VCaP (cell line): ENCODE data around the gene PIEZO2.
"Not testable (repeated sequence)": the region's sequence is repeated elsewhere in the genome, so short reads cannot be mapped to it uniquely, and the experiment has no call there.

Experiments
- H3K27ac ChIP-seq: fragments of 450-650 bp; 2 replicates; pipeline ENCODE4 v1.5.1; 2017
- TF ChIP-seq, protein P1 (sequence below): fragments of 450-650 bp; conservative IDR thresholded peaks from 2 replicates; pipeline ENCODE4 v1.5.1; 2017; ENCODE audit warnings: mild to moderate bottlenecking, moderate library complexity

PIEZO2 gene

DNA sequence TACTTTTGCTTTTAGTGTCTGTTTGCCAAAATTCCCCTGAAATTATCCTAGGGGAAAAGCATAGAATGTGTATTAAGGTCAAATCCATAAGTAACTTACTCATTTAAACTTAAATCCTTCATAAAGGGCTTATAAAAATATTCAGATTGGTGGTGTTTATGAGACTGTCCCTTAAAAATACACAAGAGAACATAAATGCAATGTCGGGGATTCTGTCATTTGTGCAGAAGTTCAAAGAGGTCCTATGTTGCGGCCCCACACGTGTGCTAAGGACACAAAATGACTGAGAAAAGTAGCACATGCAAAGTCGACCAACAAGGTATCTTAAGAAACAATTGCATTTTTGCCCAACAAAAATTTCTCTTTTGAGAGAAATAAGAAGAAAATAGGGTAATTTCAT is 225.1 kb downstream of the PIEZO2 start:
- no peak overlapping the region for H3K27ac ChIP-seq
- TF ChIP-seq, protein P1, sequence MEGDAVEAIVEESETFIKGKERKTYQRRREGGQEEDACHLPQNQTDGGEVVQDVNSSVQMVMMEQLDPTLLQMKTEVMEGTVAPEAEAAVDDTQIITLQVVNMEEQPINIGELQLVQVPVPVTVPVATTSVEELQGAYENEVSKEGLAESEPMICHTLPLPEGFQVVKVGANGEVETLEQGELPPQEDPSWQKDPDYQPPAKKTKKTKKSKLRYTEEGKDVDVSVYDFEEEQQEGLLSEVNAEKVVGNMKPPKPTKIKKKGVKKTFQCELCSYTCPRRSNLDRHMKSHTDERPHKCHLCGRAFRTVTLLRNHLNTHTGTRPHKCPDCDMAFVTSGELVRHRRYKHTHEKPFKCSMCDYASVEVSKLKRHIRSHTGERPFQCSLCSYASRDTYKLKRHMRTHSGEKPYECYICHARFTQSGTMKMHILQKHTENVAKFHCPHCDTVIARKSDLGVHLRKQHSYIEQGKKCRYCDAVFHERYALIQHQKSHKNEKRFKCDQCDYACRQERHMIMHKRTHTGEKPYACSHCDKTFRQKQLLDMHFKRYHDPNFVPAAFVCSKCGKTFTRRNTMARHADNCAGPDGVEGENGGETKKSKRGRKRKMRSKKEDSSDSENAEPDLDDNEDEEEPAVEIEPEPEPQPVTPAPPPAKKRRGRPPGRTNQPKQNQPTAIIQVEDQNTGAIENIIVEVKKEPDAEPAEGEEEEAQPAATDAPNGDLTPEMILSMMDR: no peak

DNA sequence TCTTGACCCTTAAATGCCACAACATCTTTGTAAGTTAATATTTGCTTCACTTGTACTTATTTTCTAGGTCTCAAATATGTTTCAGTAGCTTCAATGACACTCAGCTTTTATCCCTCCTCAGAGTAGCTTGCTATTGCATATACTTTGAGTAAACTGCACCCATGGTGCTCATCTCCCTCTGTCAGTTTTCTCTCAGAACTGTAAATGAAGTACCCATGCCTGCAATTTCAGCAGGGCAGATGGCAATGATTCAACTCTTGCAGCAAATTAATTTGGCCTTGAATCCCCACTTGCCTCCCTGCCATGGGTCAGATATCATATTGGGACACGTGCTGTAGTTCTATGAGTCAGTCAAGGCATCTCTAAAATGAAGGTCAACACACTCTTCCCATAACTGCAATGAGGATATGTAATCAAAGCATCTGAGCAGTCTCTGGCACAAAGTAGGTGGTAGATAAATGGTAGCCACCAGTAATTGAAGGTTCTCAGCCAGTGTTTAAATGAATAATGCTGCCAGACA is 225.8 kb downstream of the PIEZO2 start:
- TF ChIP-seq, protein P1: no peak
- H3K27ac ChIP-seq: no peak overlapping the region

DNA sequence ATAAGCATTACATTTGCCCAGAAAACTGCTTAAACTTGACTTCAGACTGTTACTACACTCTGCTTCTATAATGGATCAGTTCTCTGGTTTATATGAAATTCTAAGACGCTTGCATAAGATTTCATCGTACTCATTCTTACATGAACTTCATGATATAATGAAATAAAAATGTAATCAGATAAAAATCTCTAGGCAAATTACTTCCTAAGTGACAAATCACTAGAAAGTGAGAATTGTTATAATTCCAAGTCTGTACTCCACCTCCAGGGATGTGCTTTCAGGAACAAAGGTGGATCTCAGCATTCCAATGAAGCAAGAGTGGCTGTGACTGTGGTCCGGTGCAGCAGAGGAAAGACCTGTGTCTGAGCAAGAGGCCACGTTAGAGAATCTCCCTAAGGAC is 226.2 kb downstream of the PIEZO2 start:
- H3K27ac ChIP-seq: no peak overlapping the region
- TF ChIP-seq, protein P1: no peak

DNA sequence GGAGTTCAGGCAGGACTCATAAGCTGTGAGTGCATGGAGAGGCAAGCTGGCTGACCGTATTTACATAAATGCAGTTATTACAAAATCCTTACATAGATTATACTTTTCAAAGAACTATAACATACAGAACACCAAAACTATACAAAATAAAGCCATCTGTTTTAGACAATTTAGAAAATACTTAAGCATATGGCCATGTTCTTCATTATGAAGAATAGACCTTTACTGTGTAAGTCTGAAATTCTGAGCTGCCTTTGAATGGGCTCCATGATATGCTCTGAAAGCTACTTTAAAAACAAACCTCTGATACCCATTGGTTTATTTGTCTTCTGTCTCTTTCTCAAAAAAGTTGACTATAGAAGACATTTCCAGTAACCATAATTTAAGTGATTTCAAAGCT is 226.7 kb downstream of the PIEZO2 start:
- H3K27ac ChIP-seq: not testable (repeated sequence)

DNA sequence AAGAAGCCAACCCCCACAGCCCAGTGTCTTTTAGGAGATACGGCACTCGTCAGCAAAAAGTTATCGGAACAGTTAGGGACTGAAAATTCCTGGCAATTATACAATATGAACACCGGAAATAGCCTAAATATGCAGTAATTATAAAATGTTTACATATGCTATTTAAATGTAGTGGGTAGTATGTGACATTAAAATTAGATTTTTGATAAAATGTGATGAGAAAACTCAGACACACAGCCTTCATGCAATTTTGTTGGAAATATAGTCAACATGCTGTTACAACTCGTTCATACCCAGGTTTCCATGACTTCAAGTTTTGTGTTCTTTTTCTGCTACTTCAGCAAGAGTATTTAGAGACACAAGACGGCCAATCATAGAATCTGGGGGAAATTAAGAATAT is 229.1 kb downstream of the PIEZO2 start:
- not testable (repeated sequence) for H3K27ac ChIP-seq

DNA sequence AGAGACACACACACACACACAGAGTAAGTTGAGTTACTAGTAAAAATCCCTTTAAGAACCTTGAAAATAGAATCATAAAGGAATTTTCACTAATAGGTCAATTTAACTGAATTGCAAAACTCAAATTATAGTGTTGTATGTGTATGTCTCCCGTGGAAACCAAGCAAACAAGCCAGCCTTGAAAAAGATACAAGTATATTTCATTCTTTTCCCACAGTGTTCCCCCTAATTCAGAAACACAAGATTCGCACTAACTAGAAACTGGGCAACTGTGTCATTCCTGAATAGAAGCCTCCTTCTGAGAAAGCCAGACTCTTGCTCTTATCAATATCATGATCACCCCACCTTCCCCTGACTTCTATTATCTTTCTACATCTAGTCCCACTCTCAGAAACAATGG is 229.5 kb downstream of the PIEZO2 start:
- H3K27ac ChIP-seq: no peak overlapping the region
- TF ChIP-seq, protein P1: no peak

DNA sequence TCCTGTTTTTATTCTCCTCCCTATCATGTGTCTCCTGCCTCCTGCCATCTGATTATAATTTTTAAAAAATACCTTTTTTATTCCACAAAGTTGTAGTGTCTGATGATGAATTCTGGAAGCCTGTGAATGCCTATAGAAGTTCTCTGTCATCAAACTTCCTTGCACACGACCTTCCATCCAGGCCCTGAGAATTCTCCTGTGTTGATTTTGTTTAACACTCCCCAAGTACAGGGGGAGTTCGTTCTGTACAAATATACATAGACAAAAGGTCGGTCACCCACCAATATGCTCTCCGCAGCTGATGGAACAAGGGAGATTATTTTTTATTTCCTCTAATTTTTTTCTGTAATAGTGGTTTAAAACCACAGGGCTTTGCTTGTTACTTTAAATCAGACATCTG is 232.5 kb downstream of the PIEZO2 start:
- H3K27ac ChIP-seq: no peak overlapping the region
- TF ChIP-seq, protein P1: no peak

DNA sequence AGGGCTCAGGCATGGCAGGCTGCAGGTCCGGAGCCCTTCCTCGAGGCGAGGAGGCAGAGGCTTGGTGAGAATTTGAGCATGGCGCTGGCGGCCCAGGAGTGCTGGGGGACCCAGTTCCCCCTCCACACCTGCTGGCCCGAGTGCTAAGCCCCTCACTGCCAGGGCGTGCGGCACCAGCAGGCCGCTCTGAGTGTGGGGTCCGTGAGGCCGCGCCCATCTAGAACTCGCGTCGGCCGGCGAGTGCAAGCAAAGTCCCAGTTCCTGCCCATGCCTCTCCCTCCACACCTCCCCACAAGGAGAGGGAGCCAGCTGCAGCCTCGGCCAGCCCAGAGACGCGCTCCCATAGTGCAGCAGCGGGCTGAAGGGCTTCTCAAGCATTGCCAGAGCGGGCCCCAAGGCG is 233.0 kb downstream of the PIEZO2 start:
- TF ChIP-seq, protein P1: no peak
- H3K27ac ChIP-seq: no peak overlapping the region

DNA sequence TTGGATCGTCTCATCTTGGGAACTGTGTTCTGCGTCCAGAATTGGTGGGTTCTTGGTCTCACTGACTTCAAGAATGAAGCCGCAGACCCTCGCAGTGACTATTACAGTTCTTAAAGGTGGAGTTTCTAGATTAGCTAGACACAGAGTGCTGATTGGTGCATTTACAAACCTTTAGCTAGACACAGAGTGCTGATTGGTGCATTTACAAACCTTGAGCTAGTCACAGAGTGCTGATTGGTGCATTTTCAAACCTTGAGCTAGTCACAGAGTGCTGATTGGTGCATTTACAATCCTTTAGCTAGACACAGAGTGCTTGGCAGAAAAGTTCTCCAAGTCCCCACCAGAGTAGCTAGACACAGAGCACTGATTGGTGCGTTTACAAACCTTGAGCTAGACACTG is 233.6 kb downstream of the PIEZO2 start:
- not testable (repeated sequence) for H3K27ac ChIP-seq

DNA sequence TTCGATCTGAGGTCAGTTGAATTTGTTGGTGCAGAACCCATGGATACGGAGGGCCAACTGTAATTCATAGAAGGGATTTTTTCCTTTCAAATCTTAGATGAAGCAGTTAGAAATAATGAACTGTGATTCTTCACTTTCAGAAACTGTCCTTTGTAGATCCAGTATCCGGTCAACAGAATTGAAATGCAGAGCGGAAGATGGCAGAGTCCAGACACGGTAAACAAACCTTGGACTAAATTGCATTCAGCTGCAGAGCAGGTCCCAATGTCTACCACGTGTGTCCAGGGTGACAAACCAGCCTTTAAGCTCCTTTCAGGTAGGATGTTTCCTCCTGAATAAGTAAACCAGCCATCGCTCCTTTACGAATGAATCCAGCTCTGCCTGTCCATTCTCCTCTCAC is 234.8 kb downstream of the PIEZO2 start:
- not testable (repeated sequence) for H3K27ac ChIP-seq
